ENCODE measurements around the gene WNT7A.

WNT7A gene

GRCh38 chr3:13825821-13826220 is 54.0 kb downstream of the WNT7A start:
- no peak for DNase-seq

DNA sequence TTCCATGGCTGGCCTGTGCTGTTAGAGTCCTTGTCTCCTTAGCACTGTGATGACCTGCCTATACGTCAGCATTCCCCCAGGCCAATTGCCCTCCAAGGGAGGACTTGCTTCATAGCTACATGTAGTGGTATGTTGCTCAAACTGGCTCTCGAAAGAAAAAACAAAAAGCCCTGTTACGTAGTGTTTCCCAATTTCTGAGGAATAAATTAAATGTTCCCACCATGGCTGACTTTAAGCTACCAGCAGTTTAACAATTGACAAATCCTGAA is 54.6 kb downstream of the WNT7A start:
- no peak for DNase-seq

- no peak for DNase-seq
Observed at GRCh38 chr3:13824521-13825310, 55.2 kb downstream of the WNT7A start.

DNA sequence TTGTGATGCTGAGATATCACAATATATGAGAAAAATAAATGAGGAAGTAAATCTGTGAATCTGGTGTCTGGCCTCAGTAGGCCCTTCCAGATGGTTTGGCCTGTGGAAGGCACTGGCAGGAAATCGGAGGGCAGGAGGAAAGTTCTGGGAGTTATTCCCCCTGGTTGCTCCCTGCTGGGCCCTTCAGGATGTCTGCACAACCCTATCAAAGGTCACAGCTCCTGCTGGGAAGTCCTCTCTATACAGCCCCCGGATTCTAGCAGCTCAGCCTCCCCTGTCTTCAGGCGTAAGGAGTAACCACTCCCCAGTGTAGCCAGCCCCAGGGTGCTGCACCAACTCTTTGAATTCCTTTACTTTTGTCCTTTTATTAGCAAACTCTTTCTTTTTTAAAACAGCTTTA is 56.2 kb downstream of the WNT7A start:
- DNase-seq = no peak

DNA sequence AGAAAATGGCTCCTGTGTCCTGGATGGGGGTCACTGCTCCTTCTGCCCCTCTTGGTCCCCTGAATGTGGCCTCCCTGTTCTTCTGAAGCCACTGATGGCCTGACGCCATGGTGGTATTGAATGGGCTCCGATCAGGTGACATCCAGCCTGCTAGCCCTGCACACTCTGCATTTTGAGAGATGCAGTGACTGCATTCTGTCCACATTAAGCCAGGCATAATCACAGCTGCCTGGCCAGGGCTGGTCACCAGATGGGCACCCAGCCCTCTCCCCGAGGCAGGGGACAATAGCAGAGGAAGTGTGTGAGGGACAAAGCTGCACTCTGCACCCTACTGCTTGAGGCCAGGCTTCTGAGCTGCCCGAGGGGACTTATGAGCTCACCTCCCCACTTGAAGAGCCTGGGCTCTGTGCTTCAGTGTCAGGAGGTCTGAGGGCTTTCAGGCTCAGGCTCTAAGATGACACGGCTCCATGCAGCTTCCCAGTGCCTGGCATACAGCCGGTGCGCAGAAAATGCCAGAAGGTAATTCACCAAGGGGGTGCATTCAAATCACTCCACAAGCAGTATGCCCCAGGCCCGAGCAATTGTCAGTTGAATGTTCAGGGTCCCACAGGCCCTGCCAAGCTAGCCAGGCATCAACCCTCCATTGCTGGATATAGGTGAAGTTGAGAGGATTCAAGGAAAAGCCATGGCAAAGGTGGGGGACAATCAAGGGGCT is 56.8 kb downstream of the WNT7A start:
- DNase-seq = no peak

GRCh38 chr3:13822042-13822441 is 57.8 kb downstream of the WNT7A start:
- no peak for DNase-seq

- no peak for DNase-seq
Observed at GRCh38 chr3:13821126-13821525, 58.7 kb downstream of the WNT7A start.

- DNase-seq = no peak
Observed at GRCh38 chr3:13818919-13819318, 61.0 kb downstream of the WNT7A start.

GRCh38 chr3:13815088-13815683 is 64.7 kb downstream of the WNT7A start:
- no peak for DNase-seq

DNA sequence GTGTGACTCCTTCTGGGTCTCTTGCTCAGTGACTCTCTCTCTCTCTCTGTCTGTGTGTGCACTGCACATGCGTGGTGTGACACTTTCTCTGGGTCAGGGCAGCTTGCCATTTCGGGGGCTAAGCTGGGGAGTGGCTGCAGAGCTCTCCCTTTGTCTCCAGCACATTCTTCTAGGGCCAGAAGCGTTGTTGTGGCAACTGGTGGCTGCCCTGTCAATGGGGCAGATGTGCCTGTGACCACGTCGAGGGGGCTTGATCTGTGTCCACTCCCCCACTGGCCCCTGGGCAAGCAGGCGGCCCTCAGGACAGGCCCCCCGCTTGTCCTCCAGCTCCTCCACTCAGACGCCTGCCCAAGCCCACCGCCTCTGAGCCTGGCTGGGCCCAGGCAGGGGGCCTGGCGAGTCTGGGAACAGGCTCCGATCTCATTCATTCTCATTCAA is 67.8 kb downstream of the WNT7A start:
- no peak for DNase-seq

GRCh38 chr3:13811614-13812013 is 68.3 kb downstream of the WNT7A start:
- DNase-seq = no peak

GRCh38 chr3:13808550-13808949 is 71.3 kb downstream of the WNT7A start:
- DNase-seq = no peak

- no peak for DNase-seq
Observed at GRCh38 chr3:13801361-13802204, 78.3 kb downstream of the WNT7A start.

- no peak for DNase-seq
Observed at GRCh38 chr3:13800064-13800463, 79.8 kb downstream of the WNT7A start.

- DNase-seq = no peak
Observed at GRCh38 chr3:13798401-13798800, 81.5 kb downstream of the WNT7A start.

GRCh38 chr3:13796701-13797460 is 83.0 kb downstream of the WNT7A start:
- DNase-seq = no peak

GRCh38 chr3:13795816-13796215 is 84.1 kb downstream of the WNT7A start:
- DNase-seq = no peak

DNA sequence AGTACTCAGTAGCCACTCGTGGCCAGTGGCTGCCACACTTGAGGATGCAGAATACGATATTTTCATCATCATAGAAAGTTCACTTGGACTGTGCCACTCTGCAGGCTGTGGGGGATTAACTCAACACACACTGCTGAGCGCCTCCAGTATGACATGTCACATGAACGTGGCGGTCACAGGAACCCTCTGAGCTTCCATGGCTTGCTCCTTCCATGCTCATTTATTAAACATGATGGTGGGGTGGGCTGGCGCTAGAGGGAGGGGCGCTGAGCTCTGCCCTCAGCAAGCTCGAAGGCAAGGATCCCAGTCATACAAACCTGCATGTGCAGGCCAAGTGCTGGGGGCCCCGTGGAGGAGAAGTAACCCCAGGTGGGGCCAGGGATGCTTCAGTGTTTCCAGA is 85.5 kb downstream of the WNT7A start:
- DNase-seq = no peak

- no peak for DNase-seq
Observed at GRCh38 chr3:13793451-13793850, 86.4 kb downstream of the WNT7A start.

GRCh38 chr3:13792512-13793371 is 87.1 kb downstream of the WNT7A start:
- no peak for DNase-seq

DNA sequence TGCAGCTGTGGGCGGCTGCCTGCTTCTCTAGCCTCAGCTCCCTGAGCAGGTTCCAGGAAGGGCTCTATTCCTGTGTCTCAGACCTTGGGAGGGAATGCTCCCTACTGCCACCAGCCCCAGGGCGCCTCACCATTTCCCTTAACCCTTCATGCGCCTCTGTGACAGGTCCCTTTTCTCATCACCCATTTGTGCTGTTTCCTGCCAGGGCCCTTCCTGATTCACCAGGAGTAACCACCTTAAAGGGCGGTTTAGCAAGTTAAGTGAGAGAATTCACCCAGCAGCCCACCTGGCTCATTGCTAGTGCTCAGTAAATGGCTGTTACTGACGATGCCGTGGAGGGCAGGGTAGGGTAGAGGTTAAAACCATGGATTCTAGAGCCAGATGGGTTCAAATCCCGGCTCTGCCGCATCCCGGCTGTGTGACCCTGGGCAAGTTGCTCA is 87.8 kb downstream of the WNT7A start:
- DNase-seq = no peak

Data from NCI-H2171 treated with DMSO at 0.1 percent for 48 hours (cell line).